Fibroblast of the aortic adventitia (primary cell): ENCODE data around the gene ERC2. TPM values are rescaled to one million over a fixed set of nuclear protein-coding genes. Genes with fewer than 3 reads are reported as not detected.
A peak's percentile ranks its signal among the peaks of the same experiment; 100 is the strongest.

Source experiments
- DNase-seq: peaks from one replicate; pipeline ENCODE4 v3.0.0-alpha.2; 2010; ENCODE audit warnings: low read depth
- H3K4me3 ChIP-seq: 2 replicates; pipeline ENCODE4 v1.5.1; 2011; ENCODE audit warnings: low read depth, mild to moderate bottlenecking, control low read depth, low read length, moderate library complexity
- total RNA-seq: library from RNA; depleted of rRNA; stranded (reverse); fragments of >200 nt; gene quantifications from 2 replicates; pipeline ENCODE4 v1.2.3, GENCODE V29; 2012; ENCODE audit warnings: low replicate concordance
- TF ChIP-seq, protein P1 (sequence below): IDR thresholded peaks from 2 replicates; pipeline ENCODE4 v1.5.1; 2011; ENCODE audit warnings: mild to moderate bottlenecking, low read length, control low read depth, inconsistent platforms; ENCODE audit not compliant: insufficient read depth

The ERC2 gene
- total RNA-seq, 1 donor, result 0.09 TPM

GRCh38 chr3:56295161-56295560, 173.1 kb downstream of the ERC2 start:
- no peak for DNase-seq
- TF ChIP-seq, protein P1, sequence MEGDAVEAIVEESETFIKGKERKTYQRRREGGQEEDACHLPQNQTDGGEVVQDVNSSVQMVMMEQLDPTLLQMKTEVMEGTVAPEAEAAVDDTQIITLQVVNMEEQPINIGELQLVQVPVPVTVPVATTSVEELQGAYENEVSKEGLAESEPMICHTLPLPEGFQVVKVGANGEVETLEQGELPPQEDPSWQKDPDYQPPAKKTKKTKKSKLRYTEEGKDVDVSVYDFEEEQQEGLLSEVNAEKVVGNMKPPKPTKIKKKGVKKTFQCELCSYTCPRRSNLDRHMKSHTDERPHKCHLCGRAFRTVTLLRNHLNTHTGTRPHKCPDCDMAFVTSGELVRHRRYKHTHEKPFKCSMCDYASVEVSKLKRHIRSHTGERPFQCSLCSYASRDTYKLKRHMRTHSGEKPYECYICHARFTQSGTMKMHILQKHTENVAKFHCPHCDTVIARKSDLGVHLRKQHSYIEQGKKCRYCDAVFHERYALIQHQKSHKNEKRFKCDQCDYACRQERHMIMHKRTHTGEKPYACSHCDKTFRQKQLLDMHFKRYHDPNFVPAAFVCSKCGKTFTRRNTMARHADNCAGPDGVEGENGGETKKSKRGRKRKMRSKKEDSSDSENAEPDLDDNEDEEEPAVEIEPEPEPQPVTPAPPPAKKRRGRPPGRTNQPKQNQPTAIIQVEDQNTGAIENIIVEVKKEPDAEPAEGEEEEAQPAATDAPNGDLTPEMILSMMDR, result no peak
- no peak overlapping the region for H3K4me3 ChIP-seq

DNA sequence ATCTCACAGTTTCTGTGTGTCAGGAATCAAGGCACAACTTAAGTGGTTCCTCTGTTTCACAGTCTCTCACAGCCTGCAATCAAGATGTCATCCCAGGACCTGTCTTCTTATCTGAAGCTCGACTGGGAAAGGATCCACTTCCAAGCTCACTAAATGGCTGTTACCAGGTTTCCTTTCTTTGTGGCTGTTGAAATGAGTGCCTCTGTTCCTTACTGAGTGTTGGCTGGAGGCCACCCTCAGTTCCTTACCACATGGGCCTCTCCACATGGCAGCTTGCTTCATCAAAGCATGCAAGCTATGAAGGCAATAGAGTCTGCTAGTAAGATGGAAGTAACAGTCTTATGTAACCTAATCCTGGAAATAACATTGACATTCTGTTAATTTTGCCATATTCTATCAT, 174.0 kb downstream of the ERC2 start:
- peak; percentile 37 for DNase-seq
- TF ChIP-seq, protein P1, result no peak
- H3K4me3 ChIP-seq, result no peak overlapping the region

GRCh38 chr3:56291953-56292352, 176.3 kb downstream of the ERC2 start:
- DNase-seq, result peak; percentile 52
- no peak overlapping the region for H3K4me3 ChIP-seq
- TF ChIP-seq, protein P1, result no peak

GRCh38 chr3:56291244-56291680, 177.0 kb downstream of the ERC2 start:
- peak; percentile 95 for DNase-seq

DNA sequence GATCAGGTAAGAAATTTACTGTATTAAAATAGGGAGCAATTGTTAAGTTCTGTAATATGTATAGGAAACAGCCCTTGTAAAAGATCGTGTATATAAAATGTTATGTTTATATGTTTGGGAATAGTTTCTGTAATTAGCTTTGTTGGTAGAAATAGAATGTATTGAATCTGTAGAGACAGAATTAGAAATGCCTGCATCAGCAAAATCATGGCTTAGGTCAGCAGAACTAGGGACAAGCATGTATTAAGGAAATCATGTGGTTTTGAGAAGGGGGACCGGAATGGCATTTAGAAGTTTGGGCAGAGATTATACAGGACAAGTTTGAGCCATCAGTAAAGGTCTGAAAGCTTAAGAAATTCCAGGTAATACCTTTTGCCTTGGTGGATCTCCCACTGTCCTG, 177.9 kb downstream of the ERC2 start:
- no peak for DNase-seq
- TF ChIP-seq, protein P1, result no peak
- H3K4me3 ChIP-seq, result no peak overlapping the region

More at GRCh38 chr3:56291244-56291680, 177.0 kb downstream of the ERC2 start:
- TF ChIP-seq, protein P1, result no peak
- H3K4me3 ChIP-seq, result no peak overlapping the region

DNA sequence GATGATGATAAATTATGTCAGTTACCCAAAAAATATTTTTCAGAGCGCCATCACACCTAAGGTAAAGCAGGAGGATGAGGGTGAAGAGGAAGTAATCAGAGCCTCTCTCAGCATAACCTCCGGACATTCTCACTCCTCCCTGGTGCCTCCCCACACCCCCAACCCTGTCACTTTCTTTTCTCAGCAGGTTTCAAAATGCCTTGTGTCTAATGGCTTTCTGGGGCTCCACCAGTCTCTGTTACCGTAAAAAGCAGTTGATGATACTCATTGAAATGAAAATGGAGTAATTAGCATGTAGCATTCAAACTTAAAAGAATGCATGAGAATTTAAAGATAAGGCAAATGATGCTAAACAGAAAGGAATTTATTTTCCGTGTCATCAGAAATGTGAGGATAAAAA, 180.0 kb downstream of the ERC2 start:
- DNase-seq, result no peak
- H3K4me3 ChIP-seq, result no peak overlapping the region
- TF ChIP-seq, protein P1, result no peak

- no peak overlapping the region for H3K4me3 ChIP-seq
- TF ChIP-seq, protein P1, result no peak
- DNase-seq, result peak; percentile 63
Observed at GRCh38 chr3:56282341-56282740, 185.9 kb downstream of the ERC2 start.
